Trophoblast cell (in vitro differentiated cells and primary cell): ENCODE data around the gene PPAT.

ENCODE experiments used
- DNase-seq, 2 donors: peaks; one replicate each; pipeline ENCODE4 v3.0.0-alpha.2; 2016
- H2AFZ ChIP-seq: 2 replicates; pipeline ENCODE4 v1.6.1; 2013; ENCODE audit warnings: low read length, moderate library complexity, mild to moderate bottlenecking; ENCODE audit not compliant: insufficient read depth, poor library complexity
- H2AK5ac ChIP-seq: 2 replicates; pipeline ENCODE4 v1.6.1; 2013; ENCODE audit warnings: mild to moderate bottlenecking, low read length
- H2BK120ac ChIP-seq: 2 replicates; pipeline ENCODE4 v1.6.1; 2013; ENCODE audit warnings: low read length, mild to moderate bottlenecking, moderate library complexity; ENCODE audit not compliant: insufficient read depth, poor library complexity
- H2BK12ac ChIP-seq: 2 replicates; pipeline ENCODE4 v1.6.1; 2013; ENCODE audit warnings: mild to moderate bottlenecking, low read length, moderate library complexity
- H2BK5ac ChIP-seq: 2 replicates; pipeline ENCODE4 v1.6.1; 2013; ENCODE audit warnings: low read length, low read depth, moderate library complexity, mild to moderate bottlenecking; ENCODE audit not compliant: poor library complexity
- H3K14ac ChIP-seq: 2 replicates; pipeline ENCODE4 v1.6.1; 2013; ENCODE audit warnings: mild to moderate bottlenecking, low read length
- H3K18ac ChIP-seq: 2 replicates; pipeline ENCODE4 v1.6.1; 2013; ENCODE audit warnings: mild to moderate bottlenecking, low read length
- H3K23ac ChIP-seq: 2 replicates; pipeline ENCODE4 v1.6.1; 2013; ENCODE audit warnings: low read length
- H3K27ac ChIP-seq: 2 replicates; pipeline ENCODE4 v1.5.1; 2013; ENCODE audit warnings: low read depth, mild to moderate bottlenecking, inconsistent platforms, low read length, moderate library complexity
- H3K27me3 ChIP-seq: 2 replicates; pipeline ENCODE4 v1.6.1; 2013; ENCODE audit warnings: inconsistent platforms, mild to moderate bottlenecking, low read length, moderate library complexity; ENCODE audit not compliant: insufficient read depth
- H3K36me3 ChIP-seq, 2 experiments: 1 replicate in 1 of 2; 2 replicates in 1 of 2; pipeline ENCODE4 v1.6.1; 2013; ENCODE audit warnings: low read length in 2 of 2, mild to moderate bottlenecking in 2 of 2, moderate library complexity in 1 of 2; ENCODE audit not compliant: insufficient read depth in 2 of 2, control insufficient read depth in 1 of 2
- H3K4ac ChIP-seq: 2 replicates; pipeline ENCODE4 v1.6.1; 2013; ENCODE audit warnings: low read depth, mild to moderate bottlenecking, low read length, moderate library complexity
- H3K4me1 ChIP-seq, 2 experiments: 1 replicate in 1 of 2; 2 replicates in 1 of 2; pipeline ENCODE4 v1.6.1; 2013; ENCODE audit warnings: low read length in 2 of 2, mild to moderate bottlenecking in 2 of 2, moderate library complexity in 1 of 2; ENCODE audit not compliant: insufficient read depth in 2 of 2, control insufficient read depth in 1 of 2
- H3K4me2 ChIP-seq: 2 replicates; pipeline ENCODE4 v1.6.1; 2013; ENCODE audit warnings: inconsistent platforms, mild to moderate bottlenecking, low read length, moderate library complexity
- H3K4me3 ChIP-seq: 2 replicates; pipeline ENCODE4 v1.5.1; 2013; ENCODE audit warnings: mild to moderate bottlenecking, low read depth, low read length, inconsistent platforms
- H3K79me1 ChIP-seq: one replicate; pipeline ENCODE4 v1.6.1; 2013; ENCODE audit warnings: low read length
- H3K79me2 ChIP-seq: 2 replicates; pipeline ENCODE4 v1.6.1; 2013; ENCODE audit warnings: low read length, mild to moderate bottlenecking; ENCODE audit not compliant: control insufficient read depth, insufficient read depth, poor library complexity
- H3K9ac ChIP-seq: 2 replicates; pipeline ENCODE4 v1.6.1; 2013; ENCODE audit warnings: mild to moderate bottlenecking, low read length
- H3K9me3 ChIP-seq: 2 replicates; pipeline ENCODE4 v1.6.1; 2013; ENCODE audit warnings: low read depth, mild to moderate bottlenecking, control low read depth, inconsistent platforms, low read length; ENCODE audit not compliant: insufficient read depth
- H4K12ac ChIP-seq: 2 replicates; pipeline ENCODE4 v1.6.1; 2013; ENCODE audit warnings: low read depth, mild to moderate bottlenecking, low read length, moderate library complexity
- H4K8ac ChIP-seq: 2 replicates; pipeline ENCODE4 v1.6.1; 2013; ENCODE audit warnings: low read depth, mild to moderate bottlenecking, low read length, moderate library complexity
- H4K91ac ChIP-seq: one replicate; pipeline ENCODE4 v1.6.1; 2013; ENCODE audit warnings: low read depth, mild to moderate bottlenecking, low read length, moderate library complexity
- WGBS: extraction: QIAGEN DNeasy Blood & Tissue Kit; methylation state at CpG from one replicate; pipeline ENCODE4 v1.1.7; 2013; ENCODE audit warnings: missing lambda C conversion rate; ENCODE audit not compliant: insufficient read length, insufficient coverage; ENCODE audit errors: extremely low coverage; 5-methylcytosine and 5-hydroxymethylcytosine counted together

PPAT gene

DNA sequence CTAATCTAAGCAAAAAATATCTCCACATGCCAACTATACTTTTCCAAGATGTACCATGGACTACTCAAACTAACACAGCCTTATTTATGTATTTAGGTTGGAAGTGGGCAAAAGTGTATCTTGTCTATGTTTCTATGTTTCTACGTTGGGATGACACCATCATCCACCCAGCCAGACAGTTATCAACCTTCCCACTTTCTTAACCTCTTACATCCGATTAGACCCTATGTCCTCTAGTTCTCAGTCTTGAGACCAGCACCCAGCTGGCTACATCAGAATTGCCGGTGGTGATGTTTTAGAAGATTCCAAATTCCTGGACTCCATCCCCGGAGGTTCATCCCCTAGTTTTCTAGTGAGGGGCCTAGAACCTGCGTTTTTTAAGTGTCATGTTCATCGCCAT, 47.1 kb downstream of the PPAT start:
- Histone ChIP-seq H4K8ac (peak overlapping the region; percentile 66), H3K9me3 (no peaks in the 10 kb centered on the region), H2BK120ac (no peak overlapping the region), H3K4me3 (no peak overlapping the region), H3K4me2 (peak overlapping the region; percentile 96), H3K79me1 (peaks cover 6% of the 10 kb centered on the region), H2AK5ac (no peak overlapping the region), H4K91ac (no peak overlapping the region), H2BK5ac (no peak overlapping the region), H3K14ac (no peak overlapping the region), H3K36me3 (no peaks in the 10 kb centered on the region), H3K27ac (no peak overlapping the region), H3K9ac (no peak overlapping the region), H3K4me1 (peaks cover 2% of the 10 kb centered on the region in 2 experiments), H3K4ac (no peak overlapping the region), H3K23ac (no peak overlapping the region), H2AFZ (no peak overlapping the region), H3K18ac (no peak overlapping the region), H3K27me3 (no peaks in the 10 kb centered on the region), H3K79me2 (peaks cover 2% of the 10 kb centered on the region), H4K12ac (no peak overlapping the region), H2BK12ac (no peak overlapping the region)
- DNase-seq: no peak
- WGBS: no CpG with 5 or more reads among the region's 6 CpGs

DNA sequence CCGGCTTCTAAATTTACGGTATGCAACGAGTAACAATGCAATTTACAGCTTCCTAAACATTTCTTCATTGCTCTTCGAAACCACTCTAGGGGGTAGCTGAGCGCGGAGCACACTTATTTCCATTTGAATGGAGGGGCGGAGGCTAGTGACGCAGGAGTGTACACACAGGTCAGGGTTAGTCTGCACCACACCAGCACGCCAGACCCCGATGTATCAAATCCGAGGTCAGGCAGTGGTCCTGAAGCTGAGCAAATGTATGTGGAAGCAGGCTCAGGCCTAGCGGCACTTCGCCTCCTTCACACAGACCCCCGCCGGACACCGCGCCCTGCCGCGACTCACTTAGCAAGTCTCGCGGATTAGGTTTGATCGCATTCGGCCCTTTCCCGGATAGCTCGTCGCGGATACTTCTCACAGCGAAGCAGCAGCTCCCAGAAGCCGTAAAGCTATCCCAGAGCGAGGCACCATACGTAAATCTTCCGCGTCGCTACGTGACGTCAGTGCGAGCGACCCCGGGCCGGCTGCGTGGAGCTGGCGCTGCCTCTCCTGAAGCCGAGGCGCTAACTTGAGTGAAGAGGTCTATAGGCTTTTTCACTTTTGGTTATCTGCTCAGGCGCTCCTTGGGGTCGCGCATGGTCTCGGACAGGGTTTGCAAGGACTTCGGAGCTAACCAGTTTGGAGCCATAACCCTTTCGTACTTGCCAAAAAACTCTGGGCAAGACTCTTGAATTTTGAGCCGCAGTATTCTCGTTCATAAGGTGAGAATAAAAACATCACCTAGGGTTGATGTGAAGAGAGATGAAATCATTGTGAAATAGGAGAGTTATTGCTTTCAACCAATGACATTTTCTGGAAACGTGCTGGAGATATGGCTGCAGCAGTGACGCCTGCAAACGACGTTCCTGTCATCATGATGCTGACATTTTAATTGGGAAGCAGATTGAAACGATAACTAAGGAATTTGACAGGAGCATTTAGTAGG, 48.1 kb downstream of the PPAT start, which contains the start of gene AASDH:
Gene AASDH, minus strand, starts transcription at position 469 of the 979 bp plus-strand sequence. CDS start 3,192 bp downstream, outside the sequence.
- Histone ChIP-seq H3K79me1 (peaks cover 6% of the 10 kb centered on the region), H2AK5ac (no peak within 1 kb of the TSS), H3K9ac (peak within 1 kb of the TSS; percentile 98), H4K91ac (peak within 1 kb of the TSS; percentile 89), H3K4ac (peak within 1 kb of the TSS; percentile 68), H2BK120ac (peak within 1 kb of the TSS; percentile 94), H2AFZ (peak within 1 kb of the TSS; percentile 98), H3K36me3 (no peaks in the 10 kb centered on the region), H3K18ac (peak within 1 kb of the TSS; percentile 87), H4K8ac (peak within 1 kb of the TSS; percentile 99), H4K12ac (peak within 1 kb of the TSS; percentile 99), H3K14ac (peak within 1 kb of the TSS; percentile 85), H3K4me2 (peak within 1 kb of the TSS; percentile 96), H3K4me1 (peaks cover 2% of the 10 kb centered on the region in 2 experiments), H3K79me2 (peaks cover 2% of the 10 kb centered on the region), H3K27ac (peak within 1 kb of the TSS; percentile 92), H3K9me3 (no peaks in the 10 kb centered on the region), H2BK12ac (peak within 1 kb of the TSS; percentile 54), H3K27me3 (no peaks in the 10 kb centered on the region), H2BK5ac (peak within 1 kb of the TSS; percentile 79), H3K4me3 (peak within 1 kb of the TSS; percentile 95), H3K23ac (no peak within 1 kb of the TSS)
- WGBS: no CpG with 5 or more reads among the region's 57 CpGs
- DNase-seq: peak; percentile 98 to 99

DNA sequence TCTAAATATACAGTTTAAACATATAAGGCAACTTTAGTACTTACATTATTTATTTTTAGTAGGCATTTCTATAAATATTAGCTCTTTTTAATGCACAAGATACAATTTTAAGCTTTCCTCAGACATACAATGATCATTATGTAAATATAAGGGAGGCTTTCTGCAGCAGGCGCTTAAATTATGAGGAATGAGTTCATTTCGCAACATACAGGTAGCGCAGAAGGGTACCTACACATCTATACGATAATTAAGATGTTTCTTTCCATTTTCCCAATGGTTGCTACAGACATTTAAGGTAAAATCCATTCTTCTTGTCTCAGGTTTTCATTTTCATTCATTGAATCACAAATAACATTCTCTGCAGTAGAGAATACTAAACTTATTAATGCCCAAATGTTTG, 49.3 kb downstream of the PPAT start:
- Histone ChIP-seq H2BK12ac (no peak overlapping the region), H3K14ac (no peak overlapping the region), H3K4me1 (peaks cover 2% of the 10 kb centered on the region in 2 experiments), H3K4me2 (no peak overlapping the region), H2AK5ac (no peak overlapping the region), H3K18ac (no peak overlapping the region), H3K27me3 (no peaks in the 10 kb centered on the region), H3K23ac (no peak overlapping the region), H2BK5ac (no peak overlapping the region), H3K79me2 (peaks cover 2% of the 10 kb centered on the region), H4K91ac (no peak overlapping the region), H3K27ac (no peak overlapping the region), H2AFZ (no peak overlapping the region), H2BK120ac (no peak overlapping the region), H3K4me3 (no peak overlapping the region), H4K8ac (no peak overlapping the region), H3K9ac (no peak overlapping the region), H4K12ac (no peak overlapping the region), H3K9me3 (no peaks in the 10 kb centered on the region), H3K4ac (no peak overlapping the region), H3K36me3 (no peaks in the 10 kb centered on the region), H3K79me1 (peaks cover 6% of the 10 kb centered on the region)
- no CpG with 5 or more reads among the region's 4 CpGs for WGBS
- DNase-seq: peak; percentile 21 to 70

DNA sequence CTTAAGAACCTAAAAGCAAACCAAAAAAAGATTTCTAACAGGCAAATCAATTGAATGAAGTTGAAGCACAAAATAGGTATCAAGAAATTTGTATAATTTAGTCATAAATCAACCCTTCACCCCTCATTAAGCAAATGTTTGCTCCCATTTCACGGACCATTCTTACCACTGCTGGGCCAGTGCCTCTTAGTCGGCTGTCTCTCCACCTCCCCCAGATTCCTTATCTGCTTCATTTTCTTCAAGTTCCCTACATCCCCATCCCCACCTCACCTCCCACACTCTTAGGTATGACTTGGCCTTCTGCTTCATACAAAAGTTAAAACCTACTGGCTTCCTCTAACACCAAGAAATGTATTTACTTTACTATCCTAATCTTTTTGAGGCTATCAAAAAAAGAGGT, 60.0 kb downstream of the PPAT start:
- no peak for DNase-seq
- no peak overlapping the region for H4K8ac ChIP-seq
- H2AFZ ChIP-seq: no peak overlapping the region
- H3K27ac ChIP-seq: no peak overlapping the region
- no peak overlapping the region for H2BK5ac ChIP-seq
- H3K4me2 ChIP-seq: no peak overlapping the region
- no peak overlapping the region for H3K18ac ChIP-seq
- H4K12ac ChIP-seq: no peak overlapping the region
- H3K36me3 ChIP-seq: no peaks in the 10 kb centered on the region
- no peaks in the 10 kb centered on the region for H3K79me1 ChIP-seq
- H3K79me2 ChIP-seq: no peaks in the 10 kb centered on the region
- H3K4ac ChIP-seq: no peak overlapping the region
- WGBS: no CpG with 5 or more reads among the region's 2 CpGs
- no peak overlapping the region for H2AK5ac ChIP-seq
- H3K14ac ChIP-seq: no peak overlapping the region
- H2BK12ac ChIP-seq: no peak overlapping the region
- no peak overlapping the region for H3K4me3 ChIP-seq
- no peak overlapping the region for H4K91ac ChIP-seq
- H2BK120ac ChIP-seq: no peak overlapping the region
- H3K27me3 ChIP-seq: no peaks in the 10 kb centered on the region
- no peaks in the 10 kb centered on the region for H3K9me3 ChIP-seq
- H3K4me1 ChIP-seq: no peaks in the 10 kb centered on the region
- H3K9ac ChIP-seq: no peak overlapping the region
- H3K23ac ChIP-seq: no peak overlapping the region
